Heart left ventricle (tissue), 13 donors: ENCODE data around the gene CDH13.

Experiments used
- POLR2A ChIP-seq, 2 donors: fragments of 450-650 bp; IDR thresholded peaks; one replicate each; pipeline ENCODE4 v1.6.1; 2017; ENCODE audit warnings: antibody characterized with exemption in 2 of 2, mild to moderate bottlenecking in 2 of 2, moderate library complexity in 2 of 2
- TF ChIP-seq, protein P1 (sequence below), 12 donors: fragments of 200-600 bp; sonication (generic) in 4 of 12; IDR thresholded peaks; one replicate each; pipeline versions ENCODE4 v1.5.0 to v1.8.0; 2018 to 2022; ENCODE audit warnings: antibody characterized with exemption in 12 of 12, mild to moderate bottlenecking in 5 of 12
- donor health status: ischemic (EF 13 %, LVEDD 7.1; RV severe dilation, severe dysfunction).
- donor health status: DM: no; HTN: yes; CAD: no.
- donor health status: DM: no; HTN: no; CAD: no.
- donor health status: ischemic (EF 25% LVEDD 6.9; RV normal size, moderate dysfunction).
- donor health status: ischemic (EF 25% LVEDD 5.7; RV mildly dilated, moderate dysfunction).
- donor health status: ischemic (EF 35%, LVEDD 5.7; RV mildly dilated, moderate dysfunction).
- donor health status: nonischemic (EF 11% LVEDD 7.7; RV severe dilation, severe dysfunction).
- donor health status: DM: yes; HTN: yes; CAD: no.
- donor health status: PGD.
- donor health status: ischemic (EF 29% LVEDD 5.4; RV normal size, mild dysfunction).
- donor health status: nonischemic (EF 23%, LVEDD 6.1; RV moderate dilation, normal function).

DNA sequence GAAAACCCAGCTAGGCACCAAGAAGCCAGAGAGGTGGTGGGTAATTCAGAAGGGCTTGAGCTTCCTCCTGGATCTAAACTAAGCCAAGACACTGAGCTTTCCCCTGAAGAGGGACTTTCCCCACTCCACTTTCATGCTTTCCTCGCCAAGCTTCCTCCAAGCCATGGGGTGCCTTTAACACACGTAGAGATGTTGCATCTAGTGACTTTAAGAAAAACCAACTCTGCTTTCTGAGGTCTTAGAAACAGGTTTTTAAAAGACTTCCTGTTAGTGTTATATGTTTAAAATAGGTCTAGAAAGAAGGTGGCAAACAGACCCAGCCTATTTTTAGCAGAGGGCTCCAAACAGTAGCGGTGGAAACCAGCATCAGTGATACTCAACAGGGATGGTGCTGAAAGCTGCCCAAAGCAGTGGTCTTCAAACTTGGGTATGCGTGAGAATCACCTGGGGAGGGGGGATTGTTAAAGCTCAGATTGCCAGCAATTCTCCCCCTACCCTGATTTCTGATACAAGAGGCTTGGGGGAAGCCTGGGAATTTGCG lies 585.6 kb downstream of the CDH13 start:
- TF ChIP-seq, protein P1, sequence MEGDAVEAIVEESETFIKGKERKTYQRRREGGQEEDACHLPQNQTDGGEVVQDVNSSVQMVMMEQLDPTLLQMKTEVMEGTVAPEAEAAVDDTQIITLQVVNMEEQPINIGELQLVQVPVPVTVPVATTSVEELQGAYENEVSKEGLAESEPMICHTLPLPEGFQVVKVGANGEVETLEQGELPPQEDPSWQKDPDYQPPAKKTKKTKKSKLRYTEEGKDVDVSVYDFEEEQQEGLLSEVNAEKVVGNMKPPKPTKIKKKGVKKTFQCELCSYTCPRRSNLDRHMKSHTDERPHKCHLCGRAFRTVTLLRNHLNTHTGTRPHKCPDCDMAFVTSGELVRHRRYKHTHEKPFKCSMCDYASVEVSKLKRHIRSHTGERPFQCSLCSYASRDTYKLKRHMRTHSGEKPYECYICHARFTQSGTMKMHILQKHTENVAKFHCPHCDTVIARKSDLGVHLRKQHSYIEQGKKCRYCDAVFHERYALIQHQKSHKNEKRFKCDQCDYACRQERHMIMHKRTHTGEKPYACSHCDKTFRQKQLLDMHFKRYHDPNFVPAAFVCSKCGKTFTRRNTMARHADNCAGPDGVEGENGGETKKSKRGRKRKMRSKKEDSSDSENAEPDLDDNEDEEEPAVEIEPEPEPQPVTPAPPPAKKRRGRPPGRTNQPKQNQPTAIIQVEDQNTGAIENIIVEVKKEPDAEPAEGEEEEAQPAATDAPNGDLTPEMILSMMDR (IDR thresholded peaks at IDR 0.05): no peak
- no peak for TF ChIP-seq POLR2A (IDR thresholded peaks at IDR 0.05)
